HepG2 (cell line): ENCODE results near the gene PLCB1. TPM values are rescaled to one million over a fixed set of nuclear protein-coding genes. Genes with fewer than 3 reads are reported as not detected.

Experiments
- CSRNP2 ChIP-seq: sonication (generic); formaldehyde crosslinking; conservative IDR thresholded peaks from 2 replicates; pipeline ENCODE4 v1.8.0; 2022; ENCODE audit warnings: low read depth, missing genetic modification reagents
- DDIT3 ChIP-seq: sonication (generic); formaldehyde crosslinking; IDR thresholded peaks from 2 replicates; pipeline ENCODE4 v1.4.0; 2020; ENCODE audit warnings: mild to moderate bottlenecking, missing genetic modification reagents
- FOXC1 ChIP-seq: sonication (generic); formaldehyde crosslinking; IDR thresholded peaks from 2 replicates; pipeline ENCODE4 v1.8.0; 2022; ENCODE audit warnings: mild to moderate bottlenecking, missing genetic modification reagents, borderline replicate concordance
- FOXK2 ChIP-seq: fragments of 450-650 bp; IDR thresholded peaks from 2 replicates; pipeline ENCODE4 v1.6.1; 2016
- KIAA2018 ChIP-seq: sonication (generic); formaldehyde crosslinking; IDR thresholded peaks from 2 replicates; pipeline ENCODE4 v1.5.0; 2020; ENCODE audit warnings: mild to moderate bottlenecking, missing genetic modification reagents, borderline replicate concordance
- NFRKB ChIP-seq: fragments of 450-650 bp; IDR thresholded peaks from 2 replicates; pipeline ENCODE4 v1.6.1; 2017
- PAF1 ChIP-seq: IDR thresholded peaks from 2 replicates; pipeline ENCODE4 v1.6.1; 2016; ENCODE audit warnings: missing genetic modification reagents, missing compliant biosample characterization
- PHF21A ChIP-seq: sonication (generic); formaldehyde crosslinking; IDR thresholded peaks from 2 replicates; pipeline ENCODE4 v1.5.0; 2020; ENCODE audit warnings: mild to moderate bottlenecking, missing genetic modification reagents
- TCF7 ChIP-seq: sonication (generic); IDR thresholded peaks from 2 replicates; pipeline ENCODE4 v1.6.1; 2016; ENCODE audit warnings: antibody characterized with exemption, low read depth
- TP53 ChIP-seq: sonication (generic); formaldehyde crosslinking; conservative IDR thresholded peaks from 2 replicates; pipeline ENCODE4 v1.4.0; 2020; ENCODE audit warnings: missing genetic modification reagents
- ZBTB33 ChIP-seq: sonication (generic); formaldehyde crosslinking; IDR thresholded peaks from 2 replicates; pipeline ENCODE4 v1.4.0; 2020; ENCODE audit warnings: missing genetic modification reagents
- ZNF562 ChIP-seq: sonication (generic); formaldehyde crosslinking; IDR thresholded peaks from 2 replicates; pipeline ENCODE4 v1.8.0; 2022; ENCODE audit warnings: missing genetic modification reagents, borderline replicate concordance
- ZNF720 ChIP-seq: sonication (generic); formaldehyde crosslinking; IDR thresholded peaks from 2 replicates; pipeline ENCODE4 v1.4.0; 2020; ENCODE audit warnings: missing genetic modification reagents
- ZSCAN30 ChIP-seq: sonication (generic); formaldehyde crosslinking; IDR thresholded peaks from 2 replicates; pipeline ENCODE4 v1.5.0; 2020; ENCODE audit warnings: mild to moderate bottlenecking, missing genetic modification reagents
- polyA plus RNA-seq, 8 experiments: library from polyadenylated mRNA; depleted of rRNA in 3 of 8; stranded (reverse) in 7 of 8; unstranded in 1 of 8; fragments of >200 nt; fragmentation: Illumina TruSeq in 4 of 8; extraction: Trizol in 4 of 8; gene quantifications; 2 replicates each; pipeline versions ENCODE4 v1.2.1 to v1.2.3, GENCODE V29; 2011 to 2016; ENCODE audit warnings: low read depth in 4 of 8, missing spikeins in 1 of 8, mixed read lengths in 1 of 8; ENCODE audit not compliant: insufficient read depth in 1 of 8
- total RNA-seq, 5 experiments: library from RNA; depleted of rRNA; stranded (reverse); fragments of >200 nt; fragmentation: Illumina TruSeq; extraction: Trizol; gene quantifications; 2 replicates each; pipeline ENCODE4 v1.2.3, GENCODE V29; 2016; ENCODE audit warnings: low read depth in 1 of 5

Gene PLCB1
- total and polyA plus RNA-seq, 2 of the 13 experiments (the other 11 are each of a cell fraction or from before 2014, with no cell fraction given), result 42.4 to 55.9 TPM

- TF ChIP-seq CSRNP2 (CRISPR knock-in tag) (no peak), TP53 (CRISPR knock-in tag) (no peak), PHF21A (CRISPR knock-in tag) (peak; percentile 96), ZNF720 (no peak), FOXC1 (no peak), NFRKB (no peak), DDIT3 (CRISPR knock-in tag) (no peak), ZBTB33 (CRISPR knock-in tag) (no peak), ZSCAN30 (CRISPR knock-in tag) (peak; percentile 48; the same call in 1 of the 2 replicates), FOXK2 (peak; percentile 75), PAF1 (no peak), ZNF562 (CRISPR knock-in tag) (no peak), TCF7 (peak; percentile 100), KIAA2018 (CRISPR knock-in tag) (no peak)
Measured at GRCh38 chr20:8250539-8251200, 118.6 kb downstream of the PLCB1 start (continued).
